ENCODE results near the gene UNC13B. TPM values are rescaled to one million over a fixed set of nuclear protein-coding genes. Genes with fewer than 3 reads are reported as not detected.

Gene UNC13B
- total RNA-seq, 1 experiment from 2014 or later: 17.6 TPM

GRCh38 chr9:35348109-35348508 lies 186.3 kb downstream of the UNC13B start:
- Histone ChIP-seq H2AFZ (ENCODE audit: low read depth, low read length, poor library complexity, severe bottlenecking) (no peak overlapping the region), H3K4me1 (ENCODE audit: control insufficient read depth in 1 of 2, insufficient read depth in 2 of 2, low read length in 2 of 2) (no peaks in the 10 kb centered on the region), H3K79me2 (ENCODE audit: insufficient read depth, low read length) (no peaks in the 10 kb centered on the region), H3K9me2 (ENCODE audit: insufficient read depth) (no peaks in the 10 kb centered on the region), H3K36me3 (ENCODE audit: control insufficient read depth in 1 of 2, insufficient read depth in 2 of 2, low read length in 2 of 2) (no peaks in the 10 kb centered on the region), H3K9ac (ENCODE audit: low read length) (no peak overlapping the region), H4K20me1 (ENCODE audit: insufficient read depth) (no peaks in the 10 kb centered on the region), H3K27ac (ENCODE audit: low read depth, low read length) (no peak overlapping the region), H3K4me3 (replicated peaks in 1 of 2; ENCODE audit: low read depth in 1 of 2, low read length in 2 of 2) (no peak overlapping the region), H3K4me2 (ENCODE audit: low read length) (no peak overlapping the region), H3K9me3 (ENCODE audit: control insufficient read depth in 1 of 2, insufficient read depth in 1 of 2, low read depth in 1 of 2, low read length in 2 of 2) (no peaks in the 10 kb centered on the region), H3K27me3 (ENCODE audit: insufficient read depth, low read length) (no peaks in the 10 kb centered on the region)
- CTCF ChIA-PET: no interaction called here
- no peak for DNase-seq (ENCODE audit: low read depth, low spot score)
- no TSS peak for BruUV-seq (replicated peaks)
- RAD21 ChIA-PET (ENCODE audit: low non-redundant PET in 1 of 2, low total read pairs in 2 of 2, uncharacterized antibody in 2 of 2, unreplicated experiment in 2 of 2): no interaction called here
- POLR2A ChIA-PET: no interaction called here
- TF ChIP-seq ZNF274 (IDR thresholded peaks at IDR 0.05; ENCODE audit: low read depth, low read length) (no peak), ZFX (IDR thresholded peaks at IDR 0.05) (no peak), CEBPB (IDR thresholded peaks at IDR 0.05; ENCODE audit: low read depth) (no peak), EZH2phosphoT487 (IDR thresholded peaks at IDR 0.05; ENCODE audit: borderline replicate concordance) (no peak), ZBTB33 (IDR thresholded peaks at IDR 0.05; ENCODE audit: extremely low read depth, insufficient replicate concordance, low read length) (no peak), SRF (IDR thresholded peaks at IDR 0.05; ENCODE audit: low read depth) (no peak), MAX (IDR thresholded peaks at IDR 0.05) (no peak), ATF3 (IDR thresholded peaks at IDR 0.05) (no peak), ELF1 (IDR thresholded peaks at IDR 0.05; ENCODE audit: borderline replicate concordance, low read depth) (no peak), FOSL1 (IDR thresholded peaks at IDR 0.05; ENCODE audit: low read depth) (no peak), POLR2AphosphoS5 (IDR thresholded peaks at IDR 0.05; ENCODE audit: low read depth, low read length) (no peak), SP1 (IDR thresholded peaks at IDR 0.05; ENCODE audit: low read depth) (no peak), CTCF (IDR thresholded peaks at IDR 0.05 in 2 of 3, conservative IDR thresholded peaks at IDR 0.05 in 1 of 3; ENCODE audit: borderline replicate concordance in 1 of 3, insufficient read depth in 1 of 3, low read depth in 2 of 3, low read length in 2 of 3) (no peak), CBX3 (IDR thresholded peaks at IDR 0.05; ENCODE audit: low read depth) (no peak)
- intact Hi-C loops (cut with micrococcal nuclease): no loop called here
- ATAC-seq: no peak
